Astrocyte of the spinal cord (primary cell): ENCODE data around the gene ERC1.

Experiments
- DNase-seq: peaks from one replicate; pipeline ENCODE4 v3.0.0; 2011; ENCODE audit warnings: low read depth, low spot score
- H3K4me3 ChIP-seq: 2 replicates; pipeline ENCODE4 v1.5.1; 2011; ENCODE audit warnings: low read depth, mild to moderate bottlenecking, low read length, moderate library complexity
- in situ Hi-C: cut with HindIII; loops from 2 replicates; pipeline ENCODE4 v1.10.0; 2017; ENCODE audit warnings: low sequenced_read_pairs
- TF ChIP-seq, protein P1 (sequence below): IDR thresholded peaks from 2 replicates; pipeline ENCODE4 v1.5.1; 2012; ENCODE audit warnings: low read depth, mild to moderate bottlenecking, low read length, inconsistent platforms

The ERC1 gene

DNA sequence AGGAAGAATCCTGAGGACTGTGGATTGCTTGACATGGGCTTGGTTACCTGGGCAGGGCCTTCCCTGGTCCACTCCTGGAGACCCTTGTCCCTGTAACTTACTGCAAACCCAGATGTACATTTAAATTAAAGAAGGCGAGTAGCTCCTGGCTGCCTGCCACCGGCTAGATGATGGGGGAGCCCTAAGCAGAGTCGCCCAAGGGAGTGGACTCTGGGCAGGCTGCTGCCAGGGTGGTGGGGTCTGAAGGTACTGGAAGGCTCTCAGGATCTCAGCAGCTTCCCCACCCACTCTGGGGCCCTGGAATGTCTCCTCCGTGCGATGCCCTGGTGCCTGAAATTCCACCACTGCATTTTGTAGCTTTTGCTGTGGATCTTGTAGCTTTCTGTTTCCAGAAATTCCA lies 528.6 kb downstream of the ERC1 start:
- no peak overlapping the region for H3K4me3 ChIP-seq
- TF ChIP-seq, protein P1, sequence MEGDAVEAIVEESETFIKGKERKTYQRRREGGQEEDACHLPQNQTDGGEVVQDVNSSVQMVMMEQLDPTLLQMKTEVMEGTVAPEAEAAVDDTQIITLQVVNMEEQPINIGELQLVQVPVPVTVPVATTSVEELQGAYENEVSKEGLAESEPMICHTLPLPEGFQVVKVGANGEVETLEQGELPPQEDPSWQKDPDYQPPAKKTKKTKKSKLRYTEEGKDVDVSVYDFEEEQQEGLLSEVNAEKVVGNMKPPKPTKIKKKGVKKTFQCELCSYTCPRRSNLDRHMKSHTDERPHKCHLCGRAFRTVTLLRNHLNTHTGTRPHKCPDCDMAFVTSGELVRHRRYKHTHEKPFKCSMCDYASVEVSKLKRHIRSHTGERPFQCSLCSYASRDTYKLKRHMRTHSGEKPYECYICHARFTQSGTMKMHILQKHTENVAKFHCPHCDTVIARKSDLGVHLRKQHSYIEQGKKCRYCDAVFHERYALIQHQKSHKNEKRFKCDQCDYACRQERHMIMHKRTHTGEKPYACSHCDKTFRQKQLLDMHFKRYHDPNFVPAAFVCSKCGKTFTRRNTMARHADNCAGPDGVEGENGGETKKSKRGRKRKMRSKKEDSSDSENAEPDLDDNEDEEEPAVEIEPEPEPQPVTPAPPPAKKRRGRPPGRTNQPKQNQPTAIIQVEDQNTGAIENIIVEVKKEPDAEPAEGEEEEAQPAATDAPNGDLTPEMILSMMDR = no peak
- DNase-seq = no peak
- in situ Hi-C loops = no loop called here

GRCh38 chr12:1523046-1523445 lies 532.0 kb downstream of the ERC1 start:
- TF ChIP-seq, protein P1 = no peak
- DNase-seq = no peak
- H3K4me3 ChIP-seq = no peak overlapping the region
- in situ Hi-C loops = no loop called here

DNA sequence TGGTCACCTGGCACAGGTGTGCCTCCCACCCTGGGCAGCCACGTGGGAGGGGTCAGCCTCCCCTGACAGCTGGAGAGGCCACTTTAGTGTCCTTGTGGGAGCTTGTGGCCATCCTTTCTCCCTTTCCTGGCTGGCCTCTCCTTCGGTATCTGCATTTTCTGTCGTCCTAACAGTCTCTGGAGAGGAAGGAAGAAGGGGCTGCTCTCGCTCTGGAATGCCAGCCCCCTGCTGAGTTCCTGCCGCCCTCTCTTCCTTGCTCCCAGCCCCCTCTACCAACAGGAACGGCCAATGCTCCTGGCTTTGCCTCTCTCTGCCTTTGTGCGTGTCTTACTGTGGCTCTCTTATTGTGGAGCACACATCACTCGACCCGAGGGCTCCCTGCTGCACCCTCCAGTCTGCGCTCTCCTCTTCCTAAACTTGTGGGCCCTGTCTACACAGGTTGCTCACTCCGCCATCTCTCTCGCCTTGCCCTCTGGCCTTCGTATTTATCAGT lies 532.6 kb downstream of the ERC1 start:
- no peak overlapping the region for H3K4me3 ChIP-seq
- TF ChIP-seq, protein P1 = no peak
- in situ Hi-C loops = no loop called here
- DNase-seq = no peak

DNA sequence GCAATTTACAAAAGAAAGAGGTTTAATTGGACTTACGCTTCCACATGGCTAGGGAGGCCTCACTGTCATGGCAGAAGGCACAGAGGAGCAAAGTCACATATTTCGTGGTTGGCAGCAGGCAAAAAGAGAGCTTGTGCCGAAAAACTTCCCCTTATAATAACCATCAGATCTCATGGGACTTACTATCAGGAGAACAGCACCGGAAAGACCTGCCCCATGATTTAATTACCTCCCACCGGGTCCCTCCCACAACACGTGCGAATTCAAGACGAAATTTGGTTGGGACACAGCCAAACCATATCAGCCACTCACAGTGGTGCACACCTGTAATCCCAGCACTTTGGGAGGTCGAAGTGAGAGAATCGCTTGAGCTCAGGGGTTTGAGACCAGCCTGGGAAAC lies 534.8 kb downstream of the ERC1 start:
- TF ChIP-seq, protein P1 = no peak
- in situ Hi-C loops = no loop called here
- DNase-seq = no peak
- H3K4me3 ChIP-seq = no peak overlapping the region

- in situ Hi-C loops = no loop called here
- H3K4me3 ChIP-seq = no peak overlapping the region
- peak; percentile 70 for DNase-seq
- TF ChIP-seq, protein P1 = no peak
These were observed 536.8 kb downstream of the ERC1 start for GRCh38 chr12:1527789-1528188.

- H3K4me3 ChIP-seq = no peak overlapping the region
- in situ Hi-C loops = no loop called here
- TF ChIP-seq, protein P1 = no peak
- DNase-seq = no peak
These were observed 537.8 kb downstream of the ERC1 start for GRCh38 chr12:1528791-1529190.
